ENCODE measurements around the gene NHS. TPM values are rescaled to one million over a fixed set of nuclear protein-coding genes. Genes with fewer than 3 reads are reported as not detected.

The NHS gene
- total RNA-seq, 1 donor from 2014 or later, result 6.6 TPM

GRCh38 chrX:17481086-17481485, 106.1 kb downstream of the NHS start:
- H3K27ac Mint-ChIP-seq (ENCODE audit: unreplicated experiment), result no peak overlapping the region
- Histone ChIP-seq H3K4me3 (ENCODE audit: insufficient read depth, low read depth, low read length) (no peak overlapping the region), H3K4me1 (ENCODE audit: insufficient read depth, low read length) (peaks cover under 1% of the 10 kb centered on the region), H3K36me3 (ENCODE audit: insufficient read depth, low read length) (no peaks in the 10 kb centered on the region), H3K4me2 (ENCODE audit: low read length) (no peak overlapping the region), H3K9ac (ENCODE audit: low read length) (no peak overlapping the region), H3K9me3 (ENCODE audit: insufficient read depth, low read depth, low read length) (no peaks in the 10 kb centered on the region), H3K27me3 (ENCODE audit: insufficient read depth, low read length) (no peaks in the 10 kb centered on the region), H2AFZ (ENCODE audit: low read depth, low read length) (no peak overlapping the region), H3K27ac (ENCODE audit: low read depth, low read length) (no peak overlapping the region), H3K79me2 (ENCODE audit: insufficient read depth, low read length) (peaks cover 17% of the 10 kb centered on the region), H4K20me1 (ENCODE audit: insufficient read depth, low read length) (peaks cover 12% of the 10 kb centered on the region)
- no peak for TF ChIP-seq EZH2 (IDR thresholded peaks at IDR 0.05; ENCODE audit: insufficient read depth, low read length)
- peaks cover 6% of the 10 kb centered on the region for H3K4me1 Mint-ChIP-seq (ENCODE audit: low read depth, unreplicated experiment)
- H3K36me3 Mint-ChIP-seq (ENCODE audit: low read depth, unreplicated experiment), result no peaks in the 10 kb centered on the region
- no peak overlapping the region for H3K4me3 Mint-ChIP-seq (ENCODE audit: unreplicated experiment)
- DNase-seq (ENCODE audit: low read depth), result no peak
- H3K9me3 Mint-ChIP-seq (ENCODE audit: unreplicated experiment), result no peaks in the 10 kb centered on the region
- FAIRE-seq, result no peak
- no peaks in the 10 kb centered on the region for H3K27me3 Mint-ChIP-seq (ENCODE audit: low read depth, unreplicated experiment)

- Mint-ChIP-seq H3K9me3 (ENCODE audit: unreplicated experiment) (no peaks in the 10 kb centered on the region), H3K4me3 (ENCODE audit: unreplicated experiment) (no peak overlapping the region), H3K36me3 (ENCODE audit: low read depth, unreplicated experiment) (peaks cover 2% of the 10 kb centered on the region), H3K27ac (ENCODE audit: unreplicated experiment) (no peak overlapping the region), H3K27me3 (ENCODE audit: low read depth, unreplicated experiment) (no peaks in the 10 kb centered on the region), H3K4me1 (ENCODE audit: low read depth, unreplicated experiment) (peaks cover 7% of the 10 kb centered on the region)
- Histone ChIP-seq H3K36me3 (ENCODE audit: insufficient read depth, low read length) (no peaks in the 10 kb centered on the region), H3K9me3 (ENCODE audit: insufficient read depth, low read depth, low read length) (no peaks in the 10 kb centered on the region), H3K79me2 (ENCODE audit: insufficient read depth, low read length) (peaks cover 4% of the 10 kb centered on the region), H2AFZ (ENCODE audit: low read depth, low read length) (no peak overlapping the region), H3K9ac (ENCODE audit: low read length) (no peak overlapping the region), H3K4me2 (ENCODE audit: low read length) (no peak overlapping the region), H3K27ac (ENCODE audit: low read depth, low read length) (no peak overlapping the region), H3K27me3 (ENCODE audit: insufficient read depth, low read length) (no peaks in the 10 kb centered on the region), H3K4me1 (ENCODE audit: insufficient read depth, low read length) (peaks cover 3% of the 10 kb centered on the region), H3K4me3 (ENCODE audit: insufficient read depth, low read depth, low read length) (no peak overlapping the region), H4K20me1 (ENCODE audit: insufficient read depth, low read length) (no peaks in the 10 kb centered on the region)
- TF ChIP-seq CTCF (IDR thresholded peaks at IDR 0.05; ENCODE audit: insufficient read depth, low read depth, low read length) (no peak), EZH2 (IDR thresholded peaks at IDR 0.05; ENCODE audit: insufficient read depth, low read length) (no peak)
- peak; percentile 73 for FAIRE-seq
- DNase-seq (ENCODE audit: low read depth), result no peak
Observed at GRCh38 chrX:17484592-17484991, 109.6 kb downstream of the NHS start.

- Histone ChIP-seq H2AFZ (ENCODE audit: low read depth, low read length) (no peak overlapping the region), H4K20me1 (ENCODE audit: insufficient read depth, low read length) (no peaks in the 10 kb centered on the region), H3K4me1 (ENCODE audit: insufficient read depth, low read length) (peaks cover 3% of the 10 kb centered on the region), H3K4me2 (ENCODE audit: low read length) (no peak overlapping the region), H3K36me3 (ENCODE audit: insufficient read depth, low read length) (no peaks in the 10 kb centered on the region), H3K27me3 (ENCODE audit: insufficient read depth, low read length) (no peaks in the 10 kb centered on the region), H3K79me2 (ENCODE audit: insufficient read depth, low read length) (peaks cover 4% of the 10 kb centered on the region), H3K4me3 (ENCODE audit: insufficient read depth, low read depth, low read length) (no peak overlapping the region), H3K9ac (ENCODE audit: low read length) (no peak overlapping the region), H3K27ac (ENCODE audit: low read depth, low read length) (no peak overlapping the region), H3K9me3 (ENCODE audit: insufficient read depth, low read depth, low read length) (no peaks in the 10 kb centered on the region)
- no peak for DNase-seq (ENCODE audit: low read depth)
- Mint-ChIP-seq H3K4me1 (ENCODE audit: low read depth, unreplicated experiment) (peaks cover 7% of the 10 kb centered on the region), H3K27me3 (ENCODE audit: low read depth, unreplicated experiment) (no peaks in the 10 kb centered on the region), H3K4me3 (ENCODE audit: unreplicated experiment) (no peak overlapping the region), H3K9me3 (ENCODE audit: unreplicated experiment) (no peaks in the 10 kb centered on the region), H3K36me3 (ENCODE audit: low read depth, unreplicated experiment) (peaks cover 2% of the 10 kb centered on the region), H3K27ac (ENCODE audit: unreplicated experiment) (no peak overlapping the region)
- FAIRE-seq, result no peak
- TF ChIP-seq CTCF (IDR thresholded peaks at IDR 0.05; ENCODE audit: insufficient read depth, low read depth, low read length) (no peak), EZH2 (IDR thresholded peaks at IDR 0.05; ENCODE audit: insufficient read depth, low read length) (no peak)
Observed at GRCh38 chrX:17485391-17485790, 110.4 kb downstream of the NHS start.
